Measurements from ENCODE around the gene MAPK12.

Gene MAPK12

DNA sequence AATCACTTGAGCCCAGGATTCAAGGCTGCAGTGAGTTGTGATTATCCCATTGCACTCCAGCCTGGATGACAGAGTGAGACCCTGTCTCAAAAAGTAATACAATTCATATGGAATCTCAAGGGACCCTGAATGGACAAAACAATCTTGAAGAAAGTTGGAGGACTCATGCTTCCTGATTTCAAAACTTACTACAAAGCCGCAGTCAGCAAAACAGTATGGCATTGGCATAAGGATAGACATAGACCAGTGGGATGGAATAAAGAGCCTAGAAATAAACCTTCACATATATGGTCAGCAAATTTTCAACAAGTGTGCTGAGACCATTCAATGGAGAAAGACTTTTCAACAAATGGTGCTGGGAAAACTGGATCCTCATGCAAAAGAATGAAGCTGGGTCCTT lies 58.2 kb downstream of the MAPK12 start:
- TF ChIP-seq, protein P1, sequence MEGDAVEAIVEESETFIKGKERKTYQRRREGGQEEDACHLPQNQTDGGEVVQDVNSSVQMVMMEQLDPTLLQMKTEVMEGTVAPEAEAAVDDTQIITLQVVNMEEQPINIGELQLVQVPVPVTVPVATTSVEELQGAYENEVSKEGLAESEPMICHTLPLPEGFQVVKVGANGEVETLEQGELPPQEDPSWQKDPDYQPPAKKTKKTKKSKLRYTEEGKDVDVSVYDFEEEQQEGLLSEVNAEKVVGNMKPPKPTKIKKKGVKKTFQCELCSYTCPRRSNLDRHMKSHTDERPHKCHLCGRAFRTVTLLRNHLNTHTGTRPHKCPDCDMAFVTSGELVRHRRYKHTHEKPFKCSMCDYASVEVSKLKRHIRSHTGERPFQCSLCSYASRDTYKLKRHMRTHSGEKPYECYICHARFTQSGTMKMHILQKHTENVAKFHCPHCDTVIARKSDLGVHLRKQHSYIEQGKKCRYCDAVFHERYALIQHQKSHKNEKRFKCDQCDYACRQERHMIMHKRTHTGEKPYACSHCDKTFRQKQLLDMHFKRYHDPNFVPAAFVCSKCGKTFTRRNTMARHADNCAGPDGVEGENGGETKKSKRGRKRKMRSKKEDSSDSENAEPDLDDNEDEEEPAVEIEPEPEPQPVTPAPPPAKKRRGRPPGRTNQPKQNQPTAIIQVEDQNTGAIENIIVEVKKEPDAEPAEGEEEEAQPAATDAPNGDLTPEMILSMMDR (IDR thresholded peaks at IDR 0.05; ENCODE audit: low read depth, low read length): no peak
- Histone ChIP-seq H3K27me3 (no peaks in the 10 kb centered on the region), H3K9me3 (no peaks in the 10 kb centered on the region), H3K4me3 (ENCODE audit: low read depth, low read length) (no peak overlapping the region), H3K36me3 (peaks cover 43% of the 10 kb centered on the region), H3K4me1 (peaks cover 6% of the 10 kb centered on the region)
- no peak for DNase-seq
